ENCODE data around the gene KCND3.

KCND3 gene

GRCh38 chr1:111739925-111740765, 249.3 kb downstream of the KCND3 start:
- DNase-seq (ENCODE audit: low spot score) = peak; percentile 78

GRCh38 chr1:111739194-111739924, 250.1 kb downstream of the KCND3 start, which contains the start of gene INKA2:
INKA2 (minus strand) TSS chr1:111739395; CDS start chr1:111739242, 153 bp downstream.
- DNase-seq (ENCODE audit: low spot score) = peak; percentile 88

GRCh38 chr1:111738436-111739193, 250.9 kb downstream of the KCND3 start:
- DNase-seq (ENCODE audit: low spot score) = peak; percentile 78

DNA sequence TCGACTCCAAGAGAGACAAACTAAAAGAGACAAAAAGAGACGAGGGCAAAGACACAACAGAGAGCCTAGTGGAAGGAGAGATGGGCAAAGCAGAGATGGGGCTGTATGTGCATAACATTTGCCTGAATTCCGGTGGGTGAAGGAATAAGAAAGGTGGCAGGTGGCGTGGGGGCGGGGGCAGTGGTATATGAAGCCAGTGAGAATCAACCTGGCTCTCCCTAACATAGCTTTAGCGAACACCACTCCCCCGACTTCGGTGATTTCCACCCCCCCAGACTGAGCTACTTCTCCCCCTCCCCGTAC, 251.4 kb downstream of the KCND3 start:
- DNase-seq (ENCODE audit: low spot score) = no peak

DNA sequence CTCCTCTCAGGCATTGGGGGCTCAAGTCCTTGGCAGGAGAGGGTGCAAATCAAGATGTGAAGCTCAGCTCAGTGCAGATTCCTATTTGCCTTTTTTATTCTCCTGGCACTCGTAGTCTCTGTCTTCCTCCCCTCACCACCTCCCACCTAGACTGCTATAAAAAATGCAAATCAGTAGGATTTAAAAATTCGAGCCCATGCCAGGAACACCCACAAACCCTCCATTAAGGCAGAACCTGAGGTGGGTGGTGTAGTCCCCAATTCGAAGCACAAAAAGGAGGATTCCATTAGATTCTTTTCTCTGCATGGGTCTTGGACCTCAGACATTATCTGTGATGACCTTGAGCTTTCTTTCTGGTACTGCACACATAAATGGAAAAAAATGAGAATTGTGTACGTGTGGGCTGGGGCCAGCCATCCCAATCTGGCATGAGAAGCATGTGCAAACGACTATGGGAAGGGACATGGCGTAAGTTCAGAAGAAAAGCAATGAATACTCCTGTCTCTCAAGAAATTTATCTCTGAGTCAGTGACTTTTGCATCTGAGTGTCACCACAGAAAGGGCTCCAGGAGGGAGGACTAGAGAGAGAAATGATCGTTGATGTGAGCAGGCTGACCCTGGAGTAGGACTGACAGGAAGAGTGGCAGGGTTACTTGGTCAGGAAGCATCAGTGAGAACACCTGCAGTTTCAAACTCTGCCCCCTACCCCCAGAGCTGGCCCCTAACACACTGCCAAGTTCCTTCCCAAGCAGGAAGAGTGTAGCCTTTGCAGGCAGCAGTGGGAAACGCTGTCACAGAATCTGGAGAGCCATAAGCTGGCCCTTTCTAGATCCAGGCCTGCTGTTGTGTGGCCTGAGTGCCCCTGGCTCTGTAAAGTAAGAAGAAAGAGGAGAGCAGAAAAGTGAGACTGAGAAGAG, 252.0 kb downstream of the KCND3 start:
- peak; percentile 25 for DNase-seq (ENCODE audit: low spot score)

DNA sequence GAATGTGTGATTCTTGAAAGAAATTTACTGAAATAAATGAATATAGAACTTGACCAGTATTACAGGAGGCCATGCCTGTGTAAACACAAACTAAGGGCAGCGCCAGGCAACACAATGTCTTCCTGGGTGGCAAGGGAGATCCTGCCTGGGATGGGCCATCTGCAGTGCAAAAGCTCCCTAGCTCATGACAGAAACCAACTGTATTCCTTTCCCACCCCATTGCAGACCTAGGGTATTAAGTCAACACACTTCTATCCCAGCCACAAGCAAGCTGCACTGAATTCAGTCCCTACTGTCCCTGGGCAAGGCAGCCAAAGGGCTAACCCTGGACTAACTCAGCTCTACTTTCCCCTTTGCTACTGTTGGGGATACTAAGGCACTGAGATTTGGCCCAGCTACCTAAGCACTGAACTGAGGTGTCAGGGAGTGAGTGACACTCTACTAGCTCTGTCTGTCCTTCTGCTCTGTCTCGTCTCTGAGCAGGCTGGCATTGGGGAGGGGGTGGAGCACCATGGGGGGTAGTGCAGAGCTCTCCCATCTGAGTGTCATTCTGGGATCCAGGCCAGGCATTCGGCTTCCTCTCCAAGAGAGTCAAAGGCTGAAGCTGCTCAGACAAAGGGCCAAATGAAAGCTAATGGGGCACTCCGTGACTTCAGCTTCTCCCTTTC, 252.8 kb downstream of the KCND3 start:
- DNase-seq (ENCODE audit: low spot score) = peak; percentile 91

- no peak for DNase-seq (ENCODE audit: low spot score)
Measured at GRCh38 chr1:111735858-111736544, 253.5 kb downstream of the KCND3 start.

DNA sequence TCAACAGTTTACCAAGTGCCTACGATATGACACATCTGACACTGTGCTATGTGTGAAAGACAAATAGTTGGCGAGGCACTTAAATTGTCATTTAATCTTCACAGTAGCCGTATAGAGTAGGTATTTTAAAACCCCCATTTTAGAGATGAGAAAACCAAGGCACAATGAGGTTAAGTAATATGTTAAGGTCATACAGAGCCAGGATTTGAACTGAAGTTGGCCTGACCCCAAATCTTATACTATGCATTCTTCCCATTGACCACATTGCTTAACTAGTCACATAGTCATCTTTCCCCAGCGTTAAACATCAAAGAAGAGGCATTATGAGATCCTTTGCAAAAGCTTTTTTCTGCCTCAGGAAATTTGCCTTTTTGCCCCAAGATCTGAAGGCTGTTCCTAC, 254.1 kb downstream of the KCND3 start:
- no peak for DNase-seq (ENCODE audit: low spot score)

DNA sequence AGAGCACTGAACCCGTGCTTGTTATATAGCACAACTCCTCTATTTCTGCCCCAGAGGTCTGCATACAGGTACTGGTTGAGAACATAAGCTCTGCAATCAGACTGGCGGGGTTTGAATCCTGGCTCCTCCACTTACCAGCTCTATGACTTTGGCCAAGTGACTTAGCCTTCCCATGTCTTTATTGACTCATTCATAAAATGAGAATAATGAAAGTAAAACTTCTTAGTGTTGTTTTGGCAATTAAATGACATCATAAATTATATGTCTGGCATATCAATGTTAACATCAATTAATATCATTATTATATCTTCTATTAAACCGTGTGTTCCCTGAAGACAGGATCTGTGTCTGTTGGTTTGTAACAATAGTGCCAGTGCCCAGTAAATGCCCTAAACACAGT, 254.6 kb downstream of the KCND3 start:
- no peak for DNase-seq (ENCODE audit: low spot score)

GRCh38 chr1:111734426-111734825, 255.0 kb downstream of the KCND3 start:
- no peak for DNase-seq (ENCODE audit: low spot score)

DNA sequence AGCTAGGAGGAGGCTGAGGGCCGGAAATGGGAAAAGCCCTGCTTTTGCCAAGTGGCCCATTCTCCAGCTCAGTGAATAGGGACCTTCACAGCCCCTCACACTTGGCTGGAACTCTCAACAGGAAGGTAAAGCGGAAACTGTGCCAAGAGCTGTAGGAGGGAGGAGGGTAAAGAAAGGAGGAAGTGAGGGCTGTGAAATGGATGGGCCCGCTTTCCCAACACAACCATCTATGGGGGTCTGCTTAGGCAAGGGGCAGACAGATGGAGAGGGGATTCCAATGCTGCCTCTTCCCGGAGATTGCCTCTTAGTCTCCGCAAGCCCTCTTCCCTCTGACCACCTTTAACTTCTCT, 255.5 kb downstream of the KCND3 start:
- no peak for DNase-seq (ENCODE audit: low spot score)

DNA sequence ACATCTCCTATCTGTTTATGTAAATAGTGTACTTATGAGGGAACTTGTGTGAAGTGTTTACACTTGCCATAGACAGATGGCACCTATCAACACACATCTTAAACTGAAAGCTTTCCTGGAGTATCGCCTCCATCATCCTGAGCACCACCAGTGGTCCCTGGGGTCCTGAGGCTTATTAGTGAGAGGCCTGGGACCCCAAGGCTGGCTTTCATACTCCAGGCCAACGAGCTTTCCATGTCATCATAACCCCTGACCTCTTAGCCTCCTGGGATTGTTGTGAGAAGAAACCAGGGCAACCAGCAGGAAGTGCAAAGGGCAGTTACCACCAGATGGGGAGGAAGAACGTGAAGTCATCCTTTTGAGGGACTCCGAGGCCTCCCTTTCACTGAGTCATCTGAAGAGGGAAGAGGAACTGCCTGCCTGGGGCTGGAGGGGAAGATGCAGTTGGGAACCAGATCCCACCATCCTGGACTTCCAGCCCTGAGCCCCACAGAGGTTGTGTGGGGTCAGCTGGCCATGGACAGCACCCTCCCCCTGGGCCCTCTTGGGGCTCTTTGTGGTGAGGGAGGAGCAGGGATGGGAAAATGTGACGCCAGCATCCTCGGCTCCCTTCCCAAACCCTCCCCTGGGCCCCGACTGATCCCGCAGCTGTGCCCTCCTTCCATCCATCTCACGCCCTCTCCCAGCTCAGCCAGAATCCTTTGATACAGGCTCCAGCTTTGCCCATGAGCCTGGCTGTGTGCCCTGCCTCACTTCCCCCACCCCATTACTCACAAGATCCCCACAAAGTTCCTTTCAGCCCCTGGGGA, 256.1 kb downstream of the KCND3 start:
- peak; percentile 37 for DNase-seq (ENCODE audit: low spot score)

GRCh38 chr1:111732718-111733117, 256.8 kb downstream of the KCND3 start:
- DNase-seq (ENCODE audit: low spot score) = no peak

DNA sequence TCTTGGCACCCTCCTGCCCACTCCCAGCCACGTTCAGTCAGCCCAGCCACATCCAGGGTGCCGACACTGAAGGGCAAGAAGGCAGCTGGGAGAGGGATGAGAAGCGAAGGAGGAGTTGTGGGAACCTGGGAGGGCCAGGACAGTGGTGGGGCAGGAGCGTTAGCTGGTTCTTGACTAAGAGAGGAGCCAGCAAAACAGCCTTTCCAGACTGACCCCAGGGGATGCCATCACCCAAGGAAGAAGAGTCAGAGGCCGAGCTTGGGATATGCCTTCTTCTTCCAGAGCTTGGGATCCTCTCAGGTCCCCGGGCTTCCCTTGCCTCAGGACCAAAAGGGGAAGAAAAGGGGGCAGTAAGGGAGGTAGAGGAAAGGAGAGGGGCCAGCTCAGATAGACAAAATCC, 257.5 kb downstream of the KCND3 start:
- no peak for DNase-seq (ENCODE audit: low spot score)

DNA sequence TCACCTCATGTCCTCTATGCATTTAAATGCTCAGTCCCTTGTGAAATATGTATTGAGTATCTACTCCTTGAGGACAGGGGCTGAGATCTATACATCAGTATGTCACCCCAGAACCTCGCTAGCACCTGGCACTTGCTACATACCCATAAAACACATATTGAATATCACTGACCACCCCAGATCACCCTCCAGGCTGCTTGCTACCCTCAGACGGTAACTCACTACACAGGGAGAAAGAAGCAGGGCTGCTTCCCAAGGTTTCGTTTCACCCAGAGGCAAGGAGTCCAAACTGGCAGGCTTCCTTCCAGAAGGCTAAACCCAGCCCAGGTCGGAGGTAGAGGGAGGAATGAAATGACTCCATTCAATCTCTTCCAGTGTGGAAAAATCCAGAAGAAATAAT, 258.8 kb downstream of the KCND3 start:
- DNase-seq (ENCODE audit: low spot score) = no peak

DNA sequence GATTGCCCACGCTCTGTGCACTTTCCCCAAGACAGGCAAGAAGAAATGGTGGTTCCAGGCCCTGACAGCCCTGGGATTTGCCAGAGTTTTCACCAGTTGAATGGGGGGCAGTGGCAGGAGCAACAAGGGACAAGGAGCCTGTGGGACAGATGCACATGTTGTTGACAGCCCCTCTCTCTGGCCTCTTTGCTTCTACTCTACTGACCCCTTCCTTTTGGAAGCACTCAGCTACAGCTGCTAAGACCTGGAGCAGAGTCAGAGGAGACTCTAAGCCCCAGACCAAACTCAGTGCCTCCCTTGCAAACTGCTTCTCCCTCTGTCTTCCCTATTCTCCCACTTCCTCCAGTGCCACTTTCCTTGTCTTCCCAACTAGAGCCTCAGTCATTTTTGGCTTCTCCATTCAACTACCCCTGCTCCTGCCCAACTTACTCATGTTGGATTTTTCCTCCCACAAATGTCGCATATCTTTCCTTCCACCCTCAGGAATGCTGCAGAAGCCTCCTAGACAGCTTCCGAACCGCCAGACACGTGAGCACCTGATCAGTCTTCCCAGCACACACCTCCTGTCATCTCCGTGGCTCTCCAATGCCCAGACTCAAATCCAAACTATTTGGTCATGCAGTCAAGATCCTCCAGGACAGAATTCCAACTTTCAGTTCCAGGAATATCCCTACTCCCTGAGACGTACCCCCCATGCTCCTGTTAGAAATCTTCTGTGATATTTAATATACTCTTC, 259.4 kb downstream of the KCND3 start:
- DNase-seq (ENCODE audit: low spot score) = no peak

- DNase-seq (ENCODE audit: low spot score) = peak; percentile 25
Measured at GRCh38 chr1:111729271-111729921, 260.1 kb downstream of the KCND3 start.

DNA sequence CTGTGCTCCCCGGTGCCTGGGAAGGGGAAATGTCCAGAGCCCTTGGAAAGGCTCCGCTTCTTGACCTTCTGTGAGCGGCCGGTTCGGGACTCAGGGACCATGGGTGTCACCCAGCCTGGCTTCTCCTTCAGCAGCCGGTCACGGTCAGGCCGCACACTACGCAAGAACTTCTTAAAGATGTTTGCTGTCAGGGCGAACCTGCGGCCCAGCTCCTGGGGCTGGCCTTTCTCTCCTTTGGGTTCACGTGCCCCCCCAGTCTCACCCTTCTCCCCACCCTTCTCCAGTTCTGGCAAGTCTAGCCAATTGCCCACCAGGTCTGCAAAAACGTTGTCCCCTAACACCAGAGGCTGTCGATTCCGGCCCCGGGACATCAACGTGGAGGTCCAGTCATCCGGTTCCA, 262.4 kb downstream of the KCND3 start:
- no peak for DNase-seq (ENCODE audit: low spot score)

Data from globus pallidus (tissue), 1 donor.